Chondrocyte (in vitro differentiated cells): ENCODE measurements around the gene ZIC5. TPM values are rescaled to one million over a fixed set of nuclear protein-coding genes. Genes with fewer than 3 reads are reported as not detected.

ENCODE experiments used
- DNase-seq: peaks from one replicate; pipeline ENCODE4 v3.0.0; 2021; ENCODE audit warnings: mixed read lengths, low spot score
- H3K27ac Mint-ChIP-seq: one replicate; pipeline ENCODE4 v1.8.0; 2021; ENCODE audit warnings: mild to moderate bottlenecking, moderate library complexity, mixed read lengths; ENCODE audit not compliant: unreplicated experiment
- H3K27me3 Mint-ChIP-seq: 2 replicates; pipeline ENCODE4 v1.8.0; 2021; ENCODE audit warnings: low read depth, mixed read lengths
- H3K36me3 Mint-ChIP-seq: 2 replicates; pipeline ENCODE4 v1.8.0; 2021; ENCODE audit warnings: low read depth, mixed read lengths
- H3K4me1 Mint-ChIP-seq: 2 replicates; pipeline ENCODE4 v1.8.0; 2021; ENCODE audit warnings: low read depth, mild to moderate bottlenecking, mixed read lengths
- H3K4me3 Mint-ChIP-seq: one replicate; pipeline ENCODE4 v1.8.0; 2021; ENCODE audit warnings: mild to moderate bottlenecking, moderate library complexity, mixed read lengths; ENCODE audit not compliant: unreplicated experiment
- H3K9me3 Mint-ChIP-seq: 2 replicates; pipeline ENCODE4 v1.8.0; 2021; ENCODE audit warnings: low read depth, mixed read lengths
- total RNA-seq: library from RNA; stranded (reverse); gene quantifications from 3 replicates; pipeline ENCODE4 v1.2.1, GENCODE V29; 2021
- TF ChIP-seq, protein P1 (sequence below): fragments of 200-600 bp; sonication (generic); IDR thresholded peaks from 2 replicates; pipeline ENCODE4 v1.5.0; 2021; ENCODE audit warnings: antibody characterized with exemption, mild to moderate bottlenecking, moderate library complexity

The ZIC5 gene
- total RNA-seq, 1 donor from 2014 or later: 3.1 TPM

DNA sequence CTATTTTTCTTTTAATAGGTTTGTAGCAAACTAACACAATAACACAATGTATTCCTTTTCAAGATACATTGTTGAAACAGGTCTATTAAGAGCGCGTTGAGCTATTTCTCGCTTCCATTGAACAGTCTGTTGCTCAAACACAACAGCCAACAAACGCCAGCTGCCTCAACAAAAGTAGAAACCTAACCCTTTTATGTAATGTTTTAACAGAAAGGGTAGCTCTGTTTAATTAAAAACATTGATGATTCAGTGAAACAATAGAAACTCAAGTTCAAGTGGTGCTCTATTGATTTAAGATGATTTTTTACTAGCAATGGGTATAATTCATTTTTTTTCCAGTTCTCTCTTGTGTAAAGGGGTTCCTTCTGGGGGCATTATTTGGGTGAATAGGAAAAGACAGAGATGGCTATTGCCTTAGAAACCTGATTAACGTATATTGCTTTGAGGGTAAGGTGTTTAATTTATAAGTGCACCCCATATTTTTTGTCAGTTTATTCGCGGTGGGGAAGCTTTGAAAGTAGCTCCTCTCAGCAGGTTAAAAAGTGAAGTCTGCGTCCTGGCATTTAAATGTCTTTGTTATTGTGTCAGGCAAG is 24.9 kb upstream of the ZIC5 start:
- TF ChIP-seq, protein P1, sequence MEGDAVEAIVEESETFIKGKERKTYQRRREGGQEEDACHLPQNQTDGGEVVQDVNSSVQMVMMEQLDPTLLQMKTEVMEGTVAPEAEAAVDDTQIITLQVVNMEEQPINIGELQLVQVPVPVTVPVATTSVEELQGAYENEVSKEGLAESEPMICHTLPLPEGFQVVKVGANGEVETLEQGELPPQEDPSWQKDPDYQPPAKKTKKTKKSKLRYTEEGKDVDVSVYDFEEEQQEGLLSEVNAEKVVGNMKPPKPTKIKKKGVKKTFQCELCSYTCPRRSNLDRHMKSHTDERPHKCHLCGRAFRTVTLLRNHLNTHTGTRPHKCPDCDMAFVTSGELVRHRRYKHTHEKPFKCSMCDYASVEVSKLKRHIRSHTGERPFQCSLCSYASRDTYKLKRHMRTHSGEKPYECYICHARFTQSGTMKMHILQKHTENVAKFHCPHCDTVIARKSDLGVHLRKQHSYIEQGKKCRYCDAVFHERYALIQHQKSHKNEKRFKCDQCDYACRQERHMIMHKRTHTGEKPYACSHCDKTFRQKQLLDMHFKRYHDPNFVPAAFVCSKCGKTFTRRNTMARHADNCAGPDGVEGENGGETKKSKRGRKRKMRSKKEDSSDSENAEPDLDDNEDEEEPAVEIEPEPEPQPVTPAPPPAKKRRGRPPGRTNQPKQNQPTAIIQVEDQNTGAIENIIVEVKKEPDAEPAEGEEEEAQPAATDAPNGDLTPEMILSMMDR: no peak
- peak overlapping the region; percentile 65 for H3K4me3 Mint-ChIP-seq
- peaks cover 39% of the 10 kb centered on the region for H3K4me1 Mint-ChIP-seq

DNA sequence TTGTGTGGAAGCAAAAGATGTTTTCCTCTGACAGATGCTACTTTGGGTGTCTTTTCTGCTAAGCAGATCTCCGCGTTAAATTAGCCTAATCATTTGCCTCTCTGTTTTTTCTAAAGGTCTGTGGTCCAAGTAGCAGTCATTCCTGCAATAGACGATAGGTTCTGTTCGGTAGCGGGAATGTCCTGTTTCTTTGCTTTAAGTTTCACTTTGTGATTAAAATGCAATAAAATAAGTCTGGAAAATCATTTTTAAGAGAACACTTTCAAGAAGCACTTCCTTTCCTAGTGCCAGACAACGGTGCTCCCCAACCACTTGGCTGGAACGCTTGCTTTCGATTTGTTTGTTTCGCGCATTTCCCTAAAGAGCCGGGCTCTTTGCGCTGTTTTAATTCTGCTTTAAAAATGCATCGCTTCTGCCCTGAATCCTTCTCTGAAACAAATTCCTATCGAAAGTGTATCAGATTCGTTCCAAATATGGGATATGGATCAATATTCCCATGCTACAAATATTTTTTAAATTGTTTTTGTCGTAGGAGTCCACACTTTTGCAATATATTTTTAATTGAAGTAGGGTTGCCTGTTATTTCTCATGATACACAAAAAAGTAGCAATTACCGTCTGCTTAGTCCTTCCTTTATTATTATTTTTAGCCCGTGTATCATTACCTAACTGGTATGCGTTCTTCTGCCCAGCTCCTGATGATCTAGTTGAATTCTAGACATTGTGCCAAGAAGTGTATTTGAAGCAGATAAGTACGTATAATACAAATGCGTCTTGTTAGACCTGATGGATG is 24.2 kb upstream of the ZIC5 start:
- H3K9me3 Mint-ChIP-seq: no peaks in the 10 kb centered on the region
- no peaks in the 10 kb centered on the region for H3K36me3 Mint-ChIP-seq
- peak overlapping the region; percentile 54 for H3K27ac Mint-ChIP-seq
- TF ChIP-seq, protein P1: no peak
- H3K4me1 Mint-ChIP-seq: peaks cover 39% of the 10 kb centered on the region
- no peak for DNase-seq
- peaks cover 15% of the 10 kb centered on the region for H3K27me3 Mint-ChIP-seq
- H3K4me3 Mint-ChIP-seq: peak overlapping the region; percentile 65

More for the DNA sequence above, 24.9 kb upstream of the ZIC5 start:
- Mint-ChIP-seq H3K27me3 (peaks cover 15% of the 10 kb centered on the region), H3K27ac (no peak overlapping the region), H3K36me3 (no peaks in the 10 kb centered on the region), H3K9me3 (no peaks in the 10 kb centered on the region)
- no peak for DNase-seq

DNA sequence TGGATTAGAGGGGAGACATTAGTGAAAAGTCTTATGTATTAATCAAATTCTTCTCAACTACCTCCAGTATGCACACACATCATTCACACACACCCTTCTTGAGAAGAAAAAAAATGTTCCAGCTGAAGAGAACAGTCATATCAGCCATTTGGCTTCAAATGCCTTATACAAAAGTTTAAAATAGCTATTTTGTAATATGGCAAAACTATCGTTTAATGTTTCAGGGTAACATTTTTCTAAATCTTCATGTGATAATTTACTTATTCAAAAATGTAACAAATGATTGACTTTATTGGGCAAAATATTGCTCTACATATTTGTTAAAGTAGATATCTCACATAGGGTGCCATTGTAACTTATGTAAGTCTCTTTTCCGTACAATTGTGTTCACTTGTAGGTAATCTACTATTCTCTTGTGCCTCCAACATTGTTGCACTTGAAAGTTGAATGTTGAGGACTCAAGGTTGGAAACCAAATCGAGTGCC is 23.6 kb upstream of the ZIC5 start:
- DNase-seq: no peak
- Mint-ChIP-seq H3K9me3 (no peaks in the 10 kb centered on the region), H3K36me3 (no peaks in the 10 kb centered on the region), H3K4me3 (peak overlapping the region; percentile 65), H3K27me3 (peaks cover 15% of the 10 kb centered on the region), H3K4me1 (peaks cover 44% of the 10 kb centered on the region), H3K27ac (peak overlapping the region; percentile 54)
- TF ChIP-seq, protein P1: no peak

DNA sequence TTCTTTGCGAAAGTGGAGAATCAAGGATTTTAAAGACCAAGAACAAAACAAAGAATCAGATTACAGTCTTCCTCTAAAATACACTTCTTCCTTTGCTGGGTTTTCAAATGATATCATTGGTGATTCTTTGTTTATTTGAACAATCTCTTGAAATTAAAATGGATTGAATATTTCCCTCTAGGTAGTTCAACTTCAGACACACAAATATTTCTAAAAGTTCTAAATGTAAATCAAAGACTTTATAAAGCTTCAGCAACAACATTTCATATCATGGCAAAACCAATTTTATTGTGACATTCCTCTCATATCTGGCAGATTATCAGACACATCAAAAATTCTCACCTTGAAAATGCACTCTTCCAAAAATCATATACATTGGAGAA is 23.1 kb upstream of the ZIC5 start:
- Mint-ChIP-seq H3K27ac (peak overlapping the region; percentile 38), H3K36me3 (no peaks in the 10 kb centered on the region), H3K27me3 (peaks cover 15% of the 10 kb centered on the region), H3K4me1 (peaks cover 48% of the 10 kb centered on the region), H3K9me3 (no peaks in the 10 kb centered on the region), H3K4me3 (no peak overlapping the region)
- no peak for DNase-seq
- TF ChIP-seq, protein P1: no peak
